ENCODE measurements around the gene STK38L.

- TF ChIP-seq CTCF (IDR thresholded peaks at IDR 0.05 in 8 of 11, conservative IDR thresholded peaks at IDR 0.05 in 3 of 11) (no peak), POLR2A (IDR thresholded peaks at IDR 0.05) (no peak), POLR2AphosphoS5 (IDR thresholded peaks at IDR 0.05) (no peak)
These were observed 88.3 kb downstream of the STK38L start for GRCh38 chr12:27332407-27332713.

All from spleen (tissue), 7 donors.